HepG2 (cell line): Measurements from ENCODE around the gene LYPLA2. TPM values are rescaled to one million over a fixed set of nuclear protein-coding genes. Genes with fewer than 3 reads are reported as not detected.

Experiments
- ATF1 ChIP-seq: IDR thresholded peaks from 2 replicates; pipeline ENCODE4 v1.6.1; 2016; ENCODE audit warnings: mild to moderate bottlenecking, control low read depth
- CCDC6 ChIP-seq: sonication (generic); formaldehyde crosslinking; IDR thresholded peaks from 2 replicates; pipeline ENCODE4 v1.8.1; 2022; ENCODE audit warnings: mild to moderate bottlenecking, missing genetic modification reagents, moderate library complexity
- E2F1 ChIP-seq: sonication (generic); formaldehyde crosslinking; IDR thresholded peaks from 2 replicates; pipeline ENCODE4 v1.5.0; 2020; ENCODE audit warnings: missing genetic modification reagents
- GRHL1 ChIP-seq: sonication (generic); formaldehyde crosslinking; conservative IDR thresholded peaks from 2 replicates; pipeline ENCODE4 v1.8.0; 2022; ENCODE audit warnings: missing genetic modification reagents
- JARID2 ChIP-seq: sonication (generic); formaldehyde crosslinking; IDR thresholded peaks from 2 replicates; pipeline ENCODE4 v1.8.1; 2023; ENCODE audit warnings: missing genetic modification reagents, inconsistent platforms; ENCODE audit not compliant: insufficient replicate concordance
- KAT2B ChIP-seq: fragments of 150-350 bp; IDR thresholded peaks from 2 replicates; pipeline ENCODE4 v1.6.1; 2014; ENCODE audit warnings: low read depth, low read length, borderline replicate concordance
- KDM4B ChIP-seq: sonication (generic); formaldehyde crosslinking; IDR thresholded peaks from 2 replicates; pipeline ENCODE4 v1.4.0; 2020; ENCODE audit warnings: missing genetic modification reagents
- MLXIP ChIP-seq: sonication (generic); formaldehyde crosslinking; IDR thresholded peaks from 2 replicates; pipeline ENCODE4 v1.9.0; 2021; ENCODE audit warnings: missing genetic modification reagents, borderline replicate concordance
- NAIF1 ChIP-seq: sonication (generic); formaldehyde crosslinking; IDR thresholded peaks from 2 replicates; pipeline ENCODE4 v1.5.0; 2020; ENCODE audit warnings: mild to moderate bottlenecking, missing genetic modification reagents, borderline replicate concordance
- NR2F6 ChIP-seq, 2 experiments: IDR thresholded peaks; 2 replicates each; pipeline ENCODE4 v1.6.1; 2016; ENCODE audit warnings: antibody characterized with exemption in 1 of 2, mild to moderate bottlenecking in 1 of 2
- SALL1 ChIP-seq: sonication (generic); formaldehyde crosslinking; IDR thresholded peaks from 2 replicates; pipeline ENCODE4 v1.8.0; 2022; ENCODE audit warnings: mild to moderate bottlenecking, missing genetic modification reagents
- ZMYM4 ChIP-seq: sonication (generic); formaldehyde crosslinking; IDR thresholded peaks from 2 replicates; pipeline ENCODE4 v1.8.1; 2023; ENCODE audit warnings: mild to moderate bottlenecking, missing genetic modification reagents
- ZNF326 ChIP-seq: sonication (generic); formaldehyde crosslinking; IDR thresholded peaks from 2 replicates; pipeline ENCODE4 v1.4.0; 2020; ENCODE audit warnings: missing genetic modification reagents, borderline replicate concordance
- ZNF446 ChIP-seq: sonication (generic); formaldehyde crosslinking; IDR thresholded peaks from 2 replicates; pipeline ENCODE4 v1.5.0; 2020; ENCODE audit warnings: mild to moderate bottlenecking, missing genetic modification reagents
- ZSCAN9 ChIP-seq: IDR thresholded peaks from 2 replicates; pipeline ENCODE4 v1.6.1; 2016; ENCODE audit warnings: borderline replicate concordance
- polyA plus RNA-seq, 8 experiments: library from polyadenylated mRNA; depleted of rRNA in 3 of 8; stranded (reverse) in 7 of 8; unstranded in 1 of 8; fragments of >200 nt; fragmentation: Illumina TruSeq in 4 of 8; extraction: Trizol in 4 of 8; gene quantifications; 2 replicates each; pipeline versions ENCODE4 v1.2.1 to v1.2.3, GENCODE V29; 2011 to 2016; ENCODE audit warnings: low read depth in 4 of 8, missing spikeins in 1 of 8, mixed read lengths in 1 of 8; ENCODE audit not compliant: insufficient read depth in 1 of 8
- total RNA-seq, 5 experiments: library from RNA; depleted of rRNA; stranded (reverse); fragments of >200 nt; fragmentation: Illumina TruSeq; extraction: Trizol; gene quantifications; 2 replicates each; pipeline ENCODE4 v1.2.3, GENCODE V29; 2016; ENCODE audit warnings: low read depth in 1 of 5
- TF ChIP-seq, protein P1 (sequence below): sonication (generic); formaldehyde crosslinking; conservative IDR thresholded peaks from 2 replicates; pipeline ENCODE4 v1.4.0; 2020; ENCODE audit warnings: missing genetic modification reagents
- TF ChIP-seq, protein P2 (sequence below): sonication (generic); formaldehyde crosslinking; IDR thresholded peaks from 2 replicates; pipeline ENCODE4 v1.4.0; 2020; ENCODE audit warnings: mild to moderate bottlenecking, missing genetic modification reagents
- TF ChIP-seq, protein P3 (sequence below): sonication (generic); formaldehyde crosslinking; IDR thresholded peaks from 2 replicates; pipeline ENCODE4 v1.4.0; 2020; ENCODE audit warnings: mild to moderate bottlenecking, missing genetic modification reagents

The LYPLA2 gene
- total and polyA plus RNA-seq, 2 of the 13 experiments (the other 11 are each of a cell fraction or from before 2014, with no cell fraction given): 72.1 to 73.2 TPM

DNA sequence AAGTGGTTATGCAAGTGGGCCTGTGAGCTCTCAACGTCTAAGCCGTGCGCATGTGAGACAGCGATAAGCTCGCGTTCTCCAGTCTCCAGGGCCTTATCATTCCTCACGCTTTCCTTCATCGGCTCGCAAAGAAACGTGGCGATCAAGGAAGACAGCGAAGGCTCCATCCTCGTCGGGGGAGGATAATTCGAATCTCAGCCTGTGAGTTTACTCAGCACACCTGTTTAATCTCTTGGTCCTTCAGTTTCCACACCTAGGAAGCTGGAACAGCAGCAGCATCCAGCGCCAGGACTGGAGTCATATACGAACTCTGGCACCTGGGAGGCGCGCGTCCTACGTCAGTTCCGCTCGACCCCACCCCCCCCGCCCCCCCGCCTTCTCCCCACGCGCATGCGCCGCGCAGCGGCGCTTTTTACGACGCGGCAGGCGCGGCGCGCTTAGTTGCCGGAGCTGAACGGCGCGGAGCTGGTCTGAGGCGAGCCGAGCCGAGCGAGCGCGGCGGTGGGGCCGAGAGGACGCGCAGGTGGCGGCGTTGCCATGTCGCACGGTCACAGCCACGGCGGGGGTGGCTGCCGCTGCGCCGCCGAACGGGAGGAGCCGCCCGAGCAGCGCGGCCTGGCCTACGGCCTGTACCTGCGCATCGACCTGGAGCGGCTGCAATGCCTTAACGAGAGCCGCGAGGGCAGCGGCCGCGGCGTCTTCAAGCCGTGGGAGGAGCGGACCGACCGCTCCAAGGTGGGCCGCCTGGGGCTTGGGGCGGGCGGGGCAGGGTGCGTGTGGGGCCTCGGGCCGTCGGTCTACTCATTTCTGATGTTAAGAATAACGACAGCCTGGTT lies 12.7 kb upstream of the LYPLA2 start, which contains the start of gene PITHD1 (continued):
- TF ChIP-seq GRHL1 (CRISPR knock-in tag) (no peak), ZSCAN9 (CRISPR knock-in tag) (peak; percentile 24; the same call in 1 of the 2 replicates), ZNF446 (CRISPR knock-in tag) (peak; percentile 97; the same call in 1 of the 2 replicates), MLXIP (CRISPR knock-in tag) (0 out of 2 replicates have a peak, but pooled peaks have one; percentile 53), CCDC6 (peak; percentile 55; the same call in 1 of the 2 replicates), NR2F6 (IDR thresholded peaks at IDR 0.05) (no peak), NR2F6 (CRISPR knock-in tag; IDR thresholded peaks at IDR 0.05) (peak; percentile 6; the same call in 1 of the 2 replicates), SALL1 (peak; percentile 80), JARID2 (CRISPR knock-in tag) (peak; percentile 57), NAIF1 (CRISPR knock-in tag) (peak; percentile 37; the same call in 1 of the 2 replicates), ATF1 (CRISPR knock-in tag) (peak; percentile 48), E2F1 (CRISPR knock-in tag) (peak; percentile 66; the same call in 1 of the 2 replicates), ZNF326 (CRISPR knock-in tag) (no peak), KDM4B (peak; percentile 39; the same call in 1 of the 2 replicates), KAT2B (no peak), ZMYM4 (0 out of 2 replicates have a peak, but pooled peaks have one; percentile 13)
- TF ChIP-seq, protein P1, sequence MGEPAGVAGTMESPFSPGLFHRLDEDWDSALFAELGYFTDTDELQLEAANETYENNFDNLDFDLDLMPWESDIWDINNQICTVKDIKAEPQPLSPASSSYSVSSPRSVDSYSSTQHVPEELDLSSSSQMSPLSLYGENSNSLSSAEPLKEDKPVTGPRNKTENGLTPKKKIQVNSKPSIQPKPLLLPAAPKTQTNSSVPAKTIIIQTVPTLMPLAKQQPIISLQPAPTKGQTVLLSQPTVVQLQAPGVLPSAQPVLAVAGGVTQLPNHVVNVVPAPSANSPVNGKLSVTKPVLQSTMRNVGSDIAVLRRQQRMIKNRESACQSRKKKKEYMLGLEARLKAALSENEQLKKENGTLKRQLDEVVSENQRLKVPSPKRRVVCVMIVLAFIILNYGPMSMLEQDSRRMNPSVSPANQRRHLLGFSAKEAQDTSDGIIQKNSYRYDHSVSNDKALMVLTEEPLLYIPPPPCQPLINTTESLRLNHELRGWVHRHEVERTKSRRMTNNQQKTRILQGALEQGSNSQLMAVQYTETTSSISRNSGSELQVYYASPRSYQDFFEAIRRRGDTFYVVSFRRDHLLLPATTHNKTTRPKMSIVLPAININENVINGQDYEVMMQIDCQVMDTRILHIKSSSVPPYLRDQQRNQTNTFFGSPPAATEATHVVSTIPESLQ (CRISPR knock-in tag): 0 out of 2 replicates have a peak, but pooled peaks have one; percentile 65
- TF ChIP-seq, protein P2, sequence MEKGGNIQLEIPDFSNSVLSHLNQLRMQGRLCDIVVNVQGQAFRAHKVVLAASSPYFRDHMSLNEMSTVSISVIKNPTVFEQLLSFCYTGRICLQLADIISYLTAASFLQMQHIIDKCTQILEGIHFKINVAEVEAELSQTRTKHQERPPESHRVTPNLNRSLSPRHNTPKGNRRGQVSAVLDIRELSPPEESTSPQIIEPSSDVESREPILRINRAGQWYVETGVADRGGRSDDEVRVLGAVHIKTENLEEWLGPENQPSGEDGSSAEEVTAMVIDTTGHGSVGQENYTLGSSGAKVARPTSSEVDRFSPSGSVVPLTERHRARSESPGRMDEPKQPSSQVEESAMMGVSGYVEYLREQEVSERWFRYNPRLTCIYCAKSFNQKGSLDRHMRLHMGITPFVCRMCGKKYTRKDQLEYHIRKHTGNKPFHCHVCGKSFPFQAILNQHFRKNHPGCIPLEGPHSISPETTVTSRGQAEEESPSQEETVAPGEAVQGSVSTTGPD: no peak
- TF ChIP-seq, protein P3, sequence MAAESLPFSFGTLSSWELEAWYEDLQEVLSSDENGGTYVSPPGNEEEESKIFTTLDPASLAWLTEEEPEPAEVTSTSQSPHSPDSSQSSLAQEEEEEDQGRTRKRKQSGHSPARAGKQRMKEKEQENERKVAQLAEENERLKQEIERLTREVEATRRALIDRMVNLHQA: no peak
